NCI-H128 (cell line): ENCODE measurements around the gene GOLGA5.

ENCODE experiments used
- DNase-seq: peaks from one replicate; lab custom pipeline; 2025; ENCODE audit not compliant: unreplicated experiment; lab: John Stamatoyannopoulos, UW

Gene GOLGA5

DNA sequence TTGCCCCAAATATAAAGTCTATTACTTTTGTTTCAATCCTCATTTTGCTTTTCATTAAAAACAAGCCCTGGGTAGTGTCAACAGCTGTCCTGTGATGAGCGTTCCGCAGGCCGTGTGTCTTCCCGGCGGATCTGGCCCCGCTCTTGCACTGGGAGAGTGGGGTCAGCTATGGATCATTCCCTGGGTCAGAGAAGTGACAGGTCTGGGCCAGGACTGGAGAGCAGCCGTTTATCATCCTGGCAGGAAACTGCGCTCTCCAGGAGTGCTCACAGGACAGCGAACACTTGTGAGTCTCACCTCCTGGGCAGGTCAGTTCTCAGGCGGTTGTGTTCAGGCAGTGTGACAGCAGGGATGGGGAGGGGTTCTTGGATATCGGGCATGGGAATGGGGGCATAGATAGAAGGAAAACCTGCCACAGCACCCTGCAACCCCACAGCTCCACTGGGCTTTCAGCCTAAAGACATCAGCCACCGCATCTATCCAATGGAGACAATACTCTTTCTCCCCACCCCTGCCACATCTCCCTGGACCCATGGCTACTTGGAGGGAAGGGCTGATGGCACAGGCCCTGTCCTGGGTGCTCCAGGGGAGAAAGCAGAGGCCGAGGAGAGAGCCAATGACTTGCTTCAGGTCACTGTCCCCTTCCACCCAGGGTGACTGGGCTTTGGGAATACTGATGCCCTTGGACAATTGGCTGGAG is 81.0 kb downstream of the GOLGA5 start:
- no peak for DNase-seq

GRCh38 chr14:92877757-92878431 is 83.8 kb downstream of the GOLGA5 start:
- no peak for DNase-seq

- no peak for DNase-seq
These were observed 86.2 kb downstream of the GOLGA5 start for GRCh38 chr14:92880351-92880750.

DNA sequence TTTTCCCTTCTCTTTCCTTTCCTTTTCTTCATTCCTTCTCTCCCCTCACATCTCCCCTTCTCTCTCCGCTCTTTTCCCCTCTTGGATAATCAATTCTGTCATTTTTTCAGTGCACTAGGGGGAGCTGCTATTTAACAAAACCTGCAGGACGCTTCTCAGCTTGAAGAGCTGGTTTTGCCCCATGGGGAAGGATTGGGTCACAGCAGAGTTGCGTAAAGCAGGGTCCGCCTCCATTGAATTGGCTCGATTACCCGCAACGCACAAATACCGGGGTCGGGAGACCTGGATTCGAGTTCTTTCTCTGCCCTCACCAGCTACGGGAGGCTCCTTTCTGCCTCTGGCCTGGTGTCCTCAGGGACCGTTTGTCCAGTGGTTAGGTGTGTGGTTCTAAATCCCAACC is 86.7 kb downstream of the GOLGA5 start:
- peak; percentile 4 for DNase-seq

DNA sequence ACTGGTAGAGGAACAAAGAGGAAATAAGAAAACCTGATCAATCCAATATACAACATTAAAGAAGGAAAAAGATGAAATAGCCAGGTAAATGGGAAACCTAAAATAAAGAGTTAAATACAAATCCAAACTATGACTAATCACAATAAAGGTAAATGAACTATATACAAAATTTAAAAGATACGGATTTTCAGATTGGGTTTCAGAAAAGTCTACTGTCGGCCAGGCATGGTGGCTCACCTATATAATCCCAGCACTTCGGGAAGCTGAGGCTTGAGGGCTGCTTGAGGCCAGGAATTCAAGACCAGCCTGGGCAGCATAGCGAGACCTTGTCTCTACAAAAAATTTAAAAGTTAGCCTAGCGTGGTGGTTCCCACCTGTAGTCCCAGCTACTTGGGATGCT is 89.0 kb downstream of the GOLGA5 start:
- no peak for DNase-seq

DNA sequence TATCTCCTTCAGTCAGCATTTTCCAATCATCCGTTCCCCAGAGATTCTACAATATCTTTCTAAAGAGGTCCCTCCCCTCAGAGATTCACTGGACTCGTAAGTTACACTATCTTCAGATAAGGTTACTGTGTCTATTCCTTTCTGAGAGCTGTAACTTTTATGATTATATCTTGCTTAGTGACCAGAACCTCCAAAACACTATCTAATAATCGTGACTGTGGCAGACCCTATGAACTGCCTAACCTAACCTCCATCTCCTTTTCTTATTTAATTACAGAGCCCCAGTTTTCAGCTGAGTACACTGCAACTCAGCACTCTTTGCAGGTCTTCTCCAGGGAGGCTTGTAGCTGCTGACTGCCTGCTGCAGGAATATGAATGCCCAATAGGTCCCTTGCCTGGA is 90.3 kb downstream of the GOLGA5 start:
- no peak for DNase-seq

DNA sequence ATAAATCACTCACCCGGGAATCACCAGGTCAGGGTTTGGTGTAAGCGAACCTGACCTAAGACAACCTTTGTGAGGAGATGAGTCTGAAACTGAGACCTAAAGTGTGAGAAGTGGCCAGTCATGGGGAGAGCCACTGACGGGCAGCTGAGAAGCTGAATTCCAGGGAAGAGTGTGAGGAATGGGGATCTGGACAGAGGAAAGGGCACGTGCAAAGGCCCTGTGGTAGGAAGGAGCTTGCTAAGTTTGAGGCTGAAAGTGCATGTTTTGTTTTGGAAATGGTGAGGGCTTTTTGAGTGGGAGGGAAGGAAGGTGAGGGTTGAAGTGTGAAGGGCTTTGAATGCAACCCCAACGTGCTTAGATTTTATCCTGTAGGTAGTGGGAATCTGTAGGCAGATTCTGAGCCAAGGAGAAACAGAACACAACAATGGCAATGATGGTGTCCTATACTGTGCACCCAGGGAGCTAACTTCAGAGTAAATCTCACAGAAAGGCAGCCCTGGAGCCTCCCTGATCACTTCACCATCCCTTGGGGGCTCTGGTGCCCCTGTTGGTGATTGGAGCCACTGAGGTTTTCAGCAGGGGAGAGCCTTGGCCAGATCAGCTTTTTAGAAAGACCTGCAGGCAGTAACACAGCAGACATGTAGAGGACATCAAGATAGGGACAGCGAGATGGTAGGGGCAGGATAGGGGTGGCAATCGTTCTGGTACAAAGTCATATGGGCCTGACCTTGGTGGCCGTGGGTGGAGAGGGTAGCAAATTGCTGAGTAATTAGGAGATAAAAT is 91.4 kb downstream of the GOLGA5 start:
- DNase-seq: no peak

DNA sequence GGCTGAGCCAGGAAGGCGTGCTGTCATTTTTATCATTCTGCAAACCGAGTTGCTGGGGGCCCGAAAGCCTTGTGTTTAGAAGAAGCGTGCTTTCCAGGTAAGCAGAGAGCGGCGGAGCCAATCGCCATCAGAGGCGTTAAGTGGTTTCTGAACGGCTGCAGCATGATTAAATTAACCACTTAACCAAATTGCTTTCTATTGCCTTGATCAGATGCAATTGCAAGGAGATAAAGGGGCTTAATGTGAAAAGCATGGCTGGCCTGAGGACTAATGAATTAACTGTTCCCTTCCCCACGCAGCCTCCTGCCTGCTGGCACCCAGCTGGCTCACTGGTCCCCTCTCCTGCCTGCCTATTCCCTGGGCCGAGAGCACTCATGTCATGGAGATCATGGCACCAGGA is 92.2 kb downstream of the GOLGA5 start:
- peak; percentile 93 for DNase-seq

GRCh38 chr14:92887157-92887556 is 93.1 kb downstream of the GOLGA5 start:
- DNase-seq: no peak

DNA sequence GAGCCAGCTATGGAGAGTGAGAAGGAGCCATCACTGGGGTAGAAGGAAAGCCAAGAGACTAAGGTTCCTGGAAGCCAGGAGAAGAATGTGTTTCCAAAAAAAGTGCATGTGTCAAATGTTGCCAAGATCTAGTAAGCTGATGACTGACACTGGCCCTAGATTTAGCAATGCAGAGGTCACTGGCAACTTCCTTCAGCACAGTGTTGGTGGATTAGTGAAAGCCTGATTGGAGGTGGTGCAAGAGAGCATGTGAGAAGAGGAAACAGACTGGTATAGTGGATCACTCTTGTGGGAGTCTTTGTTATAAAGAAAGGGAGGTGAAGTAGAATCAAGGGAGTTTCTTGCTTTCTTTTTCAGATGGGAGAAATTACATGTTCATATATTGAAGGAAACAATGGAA is 94.8 kb downstream of the GOLGA5 start:
- DNase-seq: no peak
